Calu3 (cell line): ENCODE measurements around the gene DNAJB14. TPM values are rescaled to one million over a fixed set of nuclear protein-coding genes. Genes with fewer than 3 reads are reported as not detected.

ENCODE experiments used
- BruUV-seq: library from RNA; stranded (reverse); fragments of 400-500 nt; replicated peaks from 2 replicates; lab custom pipeline; 2021; lab: Mats Ljungman, UMichigan
- CTCF ChIA-PET: fragments of 300-600 bp; sonication (Branson Sonifier 250); formaldehyde crosslinking; loops from one replicate; lab custom pipeline; 2022; ENCODE audit warnings: antibody characterized with exemption; lab: Charles Lee
- DNase-seq: peaks from one replicate; pipeline ENCODE4 v3.0.0; 2022
- H3K27ac Mint-ChIP-seq: one replicate; pipeline ENCODE4 v1.8.0; 2022; ENCODE audit warnings: mixed read lengths; ENCODE audit not compliant: unreplicated experiment
- H3K27me3 Mint-ChIP-seq: one replicate; pipeline ENCODE4 v1.8.0; 2022; ENCODE audit warnings: mixed read lengths; ENCODE audit not compliant: unreplicated experiment
- H3K36me3 Mint-ChIP-seq: one replicate; pipeline ENCODE4 v1.8.0; 2022; ENCODE audit warnings: mild to moderate bottlenecking, moderate library complexity, mixed read lengths; ENCODE audit not compliant: insufficient read depth, unreplicated experiment
- H3K4me1 Mint-ChIP-seq: one replicate; pipeline ENCODE4 v1.8.0; 2022; ENCODE audit warnings: mild to moderate bottlenecking, low read depth, mixed read lengths; ENCODE audit not compliant: unreplicated experiment
- H3K4me3 Mint-ChIP-seq: one replicate; pipeline ENCODE4 v1.8.0; 2022; ENCODE audit warnings: mild to moderate bottlenecking, low read depth, moderate library complexity, mixed read lengths; ENCODE audit not compliant: unreplicated experiment
- H3K9me3 Mint-ChIP-seq: one replicate; pipeline ENCODE4 v1.8.0; 2022; ENCODE audit warnings: low read depth, mixed read lengths; ENCODE audit not compliant: unreplicated experiment
- CTCF ChIP-seq: fragments of 200-600 bp; IDR thresholded peaks from one replicate; pipeline ENCODE4 v1.8.0; 2022; ENCODE audit warnings: antibody characterized with exemption; ENCODE audit not compliant: unreplicated experiment
- intact Hi-C: fragments of 100-400 bp; cut with micrococcal nuclease; formaldehyde crosslinking; loops from one replicate; pipeline ENCODE4 v1.10.0; 2022; ENCODE audit not compliant: unreplicated experiment
- total RNA-seq: library from RNA; stranded (reverse); gene quantifications from 2 replicates; pipeline ENCODE4 v1.2.3, GENCODE V29; 2022

DNAJB14 gene
- total RNA-seq, 1 experiment from 2014 or later, result 35.4 TPM

- no peak overlapping the region for H3K4me3 Mint-ChIP-seq
- no peak for TF ChIP-seq CTCF
- no TSS peak for BruUV-seq
- peaks cover 6% of the 10 kb centered on the region for H3K4me1 Mint-ChIP-seq
- H3K27ac Mint-ChIP-seq, result no peak overlapping the region
- H3K36me3 Mint-ChIP-seq, result no peaks in the 10 kb centered on the region
- no peaks in the 10 kb centered on the region for H3K9me3 Mint-ChIP-seq
- intact Hi-C loops, result no loop called here
- DNase-seq, result no peak
- CTCF ChIA-PET, result no interaction called here
- H3K27me3 Mint-ChIP-seq, result no peaks in the 10 kb centered on the region
These were observed 20.3 kb upstream of the DNAJB14 start for GRCh38 chr4:99966692-99967091.

- TF ChIP-seq CTCF, result no peak
- no peak for DNase-seq
- Mint-ChIP-seq H3K36me3 (no peaks in the 10 kb centered on the region), H3K27me3 (no peaks in the 10 kb centered on the region), H3K9me3 (no peaks in the 10 kb centered on the region), H3K4me3 (no peak overlapping the region), H3K27ac (no peak overlapping the region), H3K4me1 (peaks cover 6% of the 10 kb centered on the region)
- CTCF ChIA-PET, result no interaction called here
- intact Hi-C loops, result no loop called here
- no TSS peak for BruUV-seq
These were observed 19.4 kb upstream of the DNAJB14 start for GRCh38 chr4:99965674-99966350.

- no peak for DNase-seq
- Mint-ChIP-seq H3K4me3 (no peak overlapping the region), H3K27ac (no peak overlapping the region), H3K9me3 (no peaks in the 10 kb centered on the region), H3K36me3 (no peaks in the 10 kb centered on the region), H3K27me3 (no peaks in the 10 kb centered on the region), H3K4me1 (peaks cover 6% of the 10 kb centered on the region)
- CTCF ChIA-PET, result no interaction called here
- TF ChIP-seq CTCF, result no peak
- intact Hi-C loops, result no loop called here
- no TSS peak for BruUV-seq
These were observed 18.8 kb upstream of the DNAJB14 start for GRCh38 chr4:99965173-99965572.

GRCh38 chr4:99961711-99962110, 15.3 kb upstream of the DNAJB14 start:
- H3K27ac Mint-ChIP-seq, result no peak overlapping the region
- intact Hi-C loops, result no loop called here
- CTCF ChIA-PET, result no interaction called here
- TF ChIP-seq CTCF, result no peak
- H3K4me3 Mint-ChIP-seq, result no peak overlapping the region
- H3K9me3 Mint-ChIP-seq, result peaks cover 4% of the 10 kb centered on the region
- DNase-seq, result no peak
- BruUV-seq, result no TSS peak
- H3K36me3 Mint-ChIP-seq, result no peaks in the 10 kb centered on the region
- no peaks in the 10 kb centered on the region for H3K27me3 Mint-ChIP-seq
- no peaks in the 10 kb centered on the region for H3K4me1 Mint-ChIP-seq
